BJ (cell line): ENCODE measurements around the gene AURKAIP1. TPM values are rescaled to one million over a fixed set of nuclear protein-coding genes. Genes with fewer than 3 reads are reported as not detected.

Source experiments
- CTCF ChIA-PET: fragments of 350-600 bp; formaldehyde crosslinking; extraction: SDS; loops from one replicate; lab custom pipeline; 2021; ENCODE audit warnings: antibody characterized with exemption, inconsistent platforms; lab: Yijun Ruan, JAX
- POLR2A ChIA-PET: fragments of 300-600 bp; sonication (Branson Sonifier 250); formaldehyde crosslinking; extraction: SDS; loops from one replicate; lab custom pipeline; 2021; ENCODE audit warnings: antibody characterized with exemption; lab: Charles Lee
- DNase-seq: peaks from one replicate; pipeline ENCODE4 v3.0.0-alpha.2; 2011; ENCODE audit warnings: low read depth
- H3K27me3 ChIP-seq: 2 replicates; pipeline ENCODE4 v1.6.0; 2011; ENCODE audit warnings: low read length; ENCODE audit not compliant: control insufficient read depth, insufficient read depth
- H3K36me3 ChIP-seq: 2 replicates; pipeline ENCODE4 v1.5.1; 2011; ENCODE audit warnings: low read length; ENCODE audit not compliant: control insufficient read depth, insufficient read depth
- H3K4me3 ChIP-seq: 2 replicates; pipeline ENCODE4 v1.5.1; 2011; ENCODE audit warnings: low read depth, mild to moderate bottlenecking, control low read depth, low read length
- polyA plus RNA-seq: library from polyadenylated mRNA; depleted of rRNA; stranded (reverse); fragments of >200 nt; gene quantifications from 2 replicates; pipeline ENCODE4 v1.2.3, GENCODE V29; 2011
- TF ChIP-seq, protein P1 (sequence below): IDR thresholded peaks from 2 replicates; pipeline ENCODE4 v1.5.1; 2011; ENCODE audit warnings: low read depth, mild to moderate bottlenecking, control low read depth, inconsistent platforms, low read length, moderate library complexity; ENCODE audit not compliant: insufficient read depth

Gene AURKAIP1
- polyA plus RNA-seq, 1 experiment, result 97.8 TPM

DNA sequence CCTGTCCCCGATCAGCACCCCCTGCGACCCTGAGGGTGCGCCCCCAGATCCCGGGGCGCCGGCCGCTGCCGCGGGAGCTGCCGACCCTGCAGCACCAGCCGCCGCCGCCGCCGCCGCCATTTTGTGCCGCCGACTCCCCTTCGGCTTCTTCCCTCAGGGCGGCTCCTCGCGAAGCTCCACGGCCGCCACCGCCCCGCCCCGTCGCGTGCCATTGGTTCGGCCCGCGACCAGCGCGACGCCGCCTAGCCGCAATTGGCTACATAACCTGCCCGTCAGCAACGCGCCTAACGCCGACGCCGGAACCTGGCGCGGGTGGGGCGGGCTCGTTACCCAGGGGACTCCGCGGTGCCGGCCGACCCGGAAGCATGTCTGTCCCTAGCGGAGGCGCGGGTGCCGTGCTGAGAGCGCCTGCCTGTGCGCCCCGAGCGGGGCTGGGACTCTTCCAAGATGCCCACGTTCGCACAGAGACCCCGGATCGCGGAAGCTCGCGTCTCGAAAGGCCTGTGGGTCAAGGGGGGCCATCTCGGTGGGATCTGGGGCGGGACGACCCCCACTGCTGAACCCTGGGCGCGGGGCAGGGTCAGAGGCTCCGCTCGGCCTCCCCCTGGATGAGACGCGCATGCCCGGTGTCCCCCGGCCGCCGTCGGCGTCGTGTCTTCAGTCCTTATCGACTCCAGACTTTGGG, 24.3 kb upstream of the AURKAIP1 start, which contains the start of gene CCNL2:
TSS of gene CCNL2 (minus strand) at position 149 of the 685 bp plus-strand sequence. CDS start at position 120, 29 bp downstream.
- TF ChIP-seq, protein P1, sequence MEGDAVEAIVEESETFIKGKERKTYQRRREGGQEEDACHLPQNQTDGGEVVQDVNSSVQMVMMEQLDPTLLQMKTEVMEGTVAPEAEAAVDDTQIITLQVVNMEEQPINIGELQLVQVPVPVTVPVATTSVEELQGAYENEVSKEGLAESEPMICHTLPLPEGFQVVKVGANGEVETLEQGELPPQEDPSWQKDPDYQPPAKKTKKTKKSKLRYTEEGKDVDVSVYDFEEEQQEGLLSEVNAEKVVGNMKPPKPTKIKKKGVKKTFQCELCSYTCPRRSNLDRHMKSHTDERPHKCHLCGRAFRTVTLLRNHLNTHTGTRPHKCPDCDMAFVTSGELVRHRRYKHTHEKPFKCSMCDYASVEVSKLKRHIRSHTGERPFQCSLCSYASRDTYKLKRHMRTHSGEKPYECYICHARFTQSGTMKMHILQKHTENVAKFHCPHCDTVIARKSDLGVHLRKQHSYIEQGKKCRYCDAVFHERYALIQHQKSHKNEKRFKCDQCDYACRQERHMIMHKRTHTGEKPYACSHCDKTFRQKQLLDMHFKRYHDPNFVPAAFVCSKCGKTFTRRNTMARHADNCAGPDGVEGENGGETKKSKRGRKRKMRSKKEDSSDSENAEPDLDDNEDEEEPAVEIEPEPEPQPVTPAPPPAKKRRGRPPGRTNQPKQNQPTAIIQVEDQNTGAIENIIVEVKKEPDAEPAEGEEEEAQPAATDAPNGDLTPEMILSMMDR, result peak; percentile 67
- Histone ChIP-seq H3K36me3 (peaks cover 24% of the 10 kb centered on the region), H3K4me3 (peak within 1 kb of the TSS; percentile 94), H3K27me3 (no peaks in the 10 kb centered on the region)
- POLR2A ChIA-PET, result interaction anchor here (0.9 kb wide), 1 partner anchor 24 kb away, joined by 4 read pairs; the partner anchor contains the start of gene AURKAIP1
- CTCF ChIA-PET, result interaction anchor here (0.6 to 1.9 kb wide), 12 partner anchors 10 to 384 kb away, joined by 3 to 7 read pairs (median 3); partner anchors contain the start of gene AURKAIP1
- peak; percentile 83 for DNase-seq

DNA sequence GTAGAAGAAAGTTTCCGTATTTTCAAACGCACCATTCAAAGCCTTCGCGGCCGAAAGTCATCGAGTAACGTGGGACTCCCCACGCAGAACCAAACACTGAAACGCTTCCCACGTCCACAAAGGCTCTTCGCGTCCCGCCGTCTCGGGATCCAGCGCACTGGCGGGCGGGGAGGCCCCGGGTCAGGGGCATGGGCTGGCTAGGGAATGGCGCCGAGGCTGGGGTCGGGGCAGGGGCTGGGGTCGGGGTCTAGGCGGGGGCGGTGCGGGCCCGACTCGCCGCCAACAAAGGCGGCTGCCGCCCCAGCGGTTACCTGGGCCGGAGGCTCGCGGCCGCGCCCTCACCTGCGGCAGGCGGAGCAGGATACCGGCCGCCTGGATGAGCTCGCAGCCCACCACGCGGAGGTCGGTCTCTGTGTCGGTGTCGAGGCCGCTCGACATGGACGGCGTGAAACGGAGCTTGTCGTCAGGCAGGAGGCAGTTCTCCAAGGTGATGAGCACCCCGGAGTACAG, 23.7 kb upstream of the AURKAIP1 start:
- TF ChIP-seq, protein P1, result no peak
- peaks cover 25% of the 10 kb centered on the region for H3K36me3 ChIP-seq
- peak overlapping the region; percentile 94 for H3K4me3 ChIP-seq
- H3K27me3 ChIP-seq, result no peaks in the 10 kb centered on the region
- ChIA-PET CTCF (interaction anchor here (0.6 to 1.9 kb wide), 12 partner anchors 10 to 384 kb away, joined by 3 to 7 read pairs (median 3); partner anchors contain the start of gene AURKAIP1), POLR2A (interaction anchor here (0.9 kb wide), 1 partner anchor 24 kb away, joined by 4 read pairs; the partner anchor contains the start of gene AURKAIP1)
- no peak for DNase-seq

DNA sequence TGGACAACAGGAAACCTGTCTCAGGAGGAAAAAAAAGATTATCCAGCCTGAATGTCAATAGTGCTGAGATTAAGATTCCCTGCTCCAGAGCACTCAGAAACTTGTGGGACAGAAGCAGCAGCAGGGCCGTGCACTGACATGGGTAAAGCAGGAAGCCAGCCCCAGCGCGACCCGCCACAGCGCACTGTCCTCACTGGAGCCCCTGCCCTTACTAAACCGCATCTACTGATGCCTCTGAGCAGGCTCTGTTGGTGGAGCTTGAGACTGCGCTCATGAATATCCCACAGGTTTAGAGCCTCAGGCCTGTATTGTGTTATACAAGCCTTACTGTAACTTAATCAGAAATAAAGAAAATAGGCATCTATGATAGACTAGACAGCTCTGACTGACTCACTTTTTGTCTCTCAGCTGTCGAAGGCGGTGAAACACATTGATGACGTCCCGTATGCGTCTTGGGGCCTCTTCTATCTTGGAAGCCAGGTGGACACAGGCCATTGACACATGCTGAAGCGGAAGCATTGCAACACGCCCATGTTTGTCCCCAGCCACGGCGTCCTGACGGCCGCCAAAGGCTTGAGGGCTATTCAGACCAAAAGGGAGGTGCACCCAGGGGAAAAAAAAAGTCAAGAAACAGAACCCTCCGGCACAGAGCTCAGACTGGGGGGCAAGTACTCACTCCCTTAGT, 23.0 kb upstream of the AURKAIP1 start:
- DNase-seq, result no peak
- ChIA-PET CTCF (interaction anchor here (1.3 to 1.9 kb wide), 4 partner anchors 15 to 26 kb away, joined by 3 to 6 read pairs (median 5); partner anchors contain the start of gene AURKAIP1), POLR2A (no interaction called here)
- TF ChIP-seq, protein P1, result no peak
- no peaks in the 10 kb centered on the region for H3K27me3 ChIP-seq
- H3K36me3 ChIP-seq, result peaks cover 31% of the 10 kb centered on the region
- peak overlapping the region; percentile 94 for H3K4me3 ChIP-seq

DNA sequence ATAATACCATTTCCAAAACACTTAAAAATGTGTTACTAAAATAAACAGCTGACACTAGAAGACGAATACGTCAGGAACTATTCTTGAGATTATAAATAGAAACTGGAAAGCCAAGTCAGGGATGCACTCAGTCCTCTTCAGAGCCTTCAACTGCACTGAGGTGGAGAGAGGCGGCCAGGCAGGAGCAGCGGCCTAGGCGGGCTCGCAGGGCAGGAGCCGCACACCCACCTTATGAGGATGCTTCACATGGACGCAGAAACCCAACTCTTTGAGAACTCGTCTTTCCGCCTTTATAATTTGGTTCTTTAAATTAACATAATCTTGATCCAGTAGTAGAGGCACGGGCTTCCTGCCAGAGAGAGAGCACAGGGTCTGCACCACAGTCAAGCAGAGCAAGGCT, 20.2 kb upstream of the AURKAIP1 start:
- ChIA-PET POLR2A (no interaction called here), CTCF (interaction anchor here (0.7 kb wide), 1 partner anchor 8 kb away, joined by 4 read pairs; no protein-coding TSS in a partner anchor)
- H3K27me3 ChIP-seq, result no peaks in the 10 kb centered on the region
- peaks cover 31% of the 10 kb centered on the region for H3K36me3 ChIP-seq
- DNase-seq, result no peak
- no peak overlapping the region for H3K4me3 ChIP-seq
- TF ChIP-seq, protein P1, result no peak
